Ovary (tissue), 3 donors: ENCODE data around the gene RPS5.

Experiments used
- EP300 ChIP-seq: sonication (generic); formaldehyde crosslinking; IDR thresholded peaks from one replicate; pipeline ENCODE4 v1.6.1; 2017; ENCODE audit warnings: antibody characterized with exemption
- TF ChIP-seq, protein P1 (sequence below), 3 donors: fragments of 450-650 bp in 2 of 3; fragments of 200-600 bp in 1 of 3; IDR thresholded peaks; one replicate each; pipeline versions ENCODE4 v1.5.1 to v1.8.0; 2016 to 2022; ENCODE audit warnings: antibody characterized with exemption in 3 of 3, mild to moderate bottlenecking in 1 of 3
- donor health status: DM: no; HTN: no; CAD: no.

DNA sequence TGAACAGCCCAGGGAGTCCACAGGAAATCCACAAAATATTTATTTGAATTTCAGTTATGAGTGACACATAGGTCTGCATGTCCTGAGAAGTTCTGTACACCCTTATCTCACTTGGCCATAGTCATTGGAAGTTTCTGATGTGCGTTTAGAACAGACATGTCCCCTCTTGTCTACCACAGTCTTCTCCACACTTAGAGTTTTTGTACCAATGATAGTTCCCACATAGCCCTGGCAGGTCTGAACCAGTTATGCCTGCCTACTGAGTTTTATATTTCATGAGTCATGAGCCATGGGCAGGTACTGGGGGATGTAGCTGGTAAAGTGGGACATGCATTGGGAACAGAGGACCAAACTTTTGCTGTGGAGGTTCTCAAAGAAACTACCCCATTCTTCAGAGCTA is 41.5 kb downstream of the RPS5 start:
- TF ChIP-seq, protein P1, sequence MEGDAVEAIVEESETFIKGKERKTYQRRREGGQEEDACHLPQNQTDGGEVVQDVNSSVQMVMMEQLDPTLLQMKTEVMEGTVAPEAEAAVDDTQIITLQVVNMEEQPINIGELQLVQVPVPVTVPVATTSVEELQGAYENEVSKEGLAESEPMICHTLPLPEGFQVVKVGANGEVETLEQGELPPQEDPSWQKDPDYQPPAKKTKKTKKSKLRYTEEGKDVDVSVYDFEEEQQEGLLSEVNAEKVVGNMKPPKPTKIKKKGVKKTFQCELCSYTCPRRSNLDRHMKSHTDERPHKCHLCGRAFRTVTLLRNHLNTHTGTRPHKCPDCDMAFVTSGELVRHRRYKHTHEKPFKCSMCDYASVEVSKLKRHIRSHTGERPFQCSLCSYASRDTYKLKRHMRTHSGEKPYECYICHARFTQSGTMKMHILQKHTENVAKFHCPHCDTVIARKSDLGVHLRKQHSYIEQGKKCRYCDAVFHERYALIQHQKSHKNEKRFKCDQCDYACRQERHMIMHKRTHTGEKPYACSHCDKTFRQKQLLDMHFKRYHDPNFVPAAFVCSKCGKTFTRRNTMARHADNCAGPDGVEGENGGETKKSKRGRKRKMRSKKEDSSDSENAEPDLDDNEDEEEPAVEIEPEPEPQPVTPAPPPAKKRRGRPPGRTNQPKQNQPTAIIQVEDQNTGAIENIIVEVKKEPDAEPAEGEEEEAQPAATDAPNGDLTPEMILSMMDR (IDR thresholded peaks at IDR 0.05) = no peak
- TF ChIP-seq EP300 = no peak
